HG03558 (cell line): ENCODE results near the gene CMC4.

ENCODE experiments used
- ATAC-seq: cut with Tn5 transposase; IDR thresholded peaks from one replicate; pipeline ENCODE4 v1.9.1; 2021; ENCODE audit warnings: moderate number of reproducible peaks; ENCODE audit not compliant: unreplicated experiment; ENCODE audit errors: extremely low read depth

Gene CMC4

GRCh38 chrX:155070975-155071693 lies at the start of gene CMC4, which contains the start of the genes BRCC3 and MTCP1:
CMC4 (minus strand) TSS chrX:155071136; CDS start chrX:155064023, 7,113 bp downstream.
BRCC3 (plus strand) TSS chrX:155071508; CDS start chrX:155071528, 20 bp downstream.
MTCP1 (minus strand) TSS chrX:155071136; CDS start chrX:155066010, 5,126 bp downstream.
- peak; percentile 88 for ATAC-seq

GRCh38 chrX:155115174-155115819 lies 44.4 kb upstream of the CMC4 start:
- no peak for ATAC-seq

- no peak for ATAC-seq
Observed at GRCh38 chrX:155113097-155113496, 42.2 kb upstream of the CMC4 start.

GRCh38 chrX:155112171-155112570 lies 41.2 kb upstream of the CMC4 start:
- no peak for ATAC-seq

- ATAC-seq, result no peak
Observed at GRCh38 chrX:155108427-155108826, 37.5 kb upstream of the CMC4 start.

GRCh38 chrX:155105919-155106318 lies 35.0 kb upstream of the CMC4 start:
- ATAC-seq, result no peak

GRCh38 chrX:155094468-155095061 lies 23.6 kb upstream of the CMC4 start:
- ATAC-seq, result no peak

- no peak for ATAC-seq
Observed at GRCh38 chrX:155086961-155087735, 16.2 kb upstream of the CMC4 start.

- ATAC-seq, result no peak
Observed at GRCh38 chrX:155086202-155086840, 15.4 kb upstream of the CMC4 start.

GRCh38 chrX:155071694-155072280 lies 851 bp upstream of the CMC4 start:
- no peak for ATAC-seq

GRCh38 chrX:155070663-155070974 lies 317 bp downstream of the CMC4 start:
- no peak for ATAC-seq

- no peak for ATAC-seq
Observed at GRCh38 chrX:155070038-155070437, 898 bp downstream of the CMC4 start.

- no peak for ATAC-seq
Observed at GRCh38 chrX:155069414-155069813, 1.5 kb downstream of the CMC4 start.

GRCh38 chrX:155068165-155068564 lies 2.8 kb downstream of the CMC4 start:
- no peak for ATAC-seq

- no peak for ATAC-seq
Observed at GRCh38 chrX:155065035-155065734, 5.8 kb downstream of the CMC4 start.

- ATAC-seq, result no peak
Observed at GRCh38 chrX:155061760-155062159, 9.2 kb downstream of the CMC4 start.

GRCh38 chrX:155056877-155057792 lies 13.8 kb downstream of the CMC4 start:
- ATAC-seq, result peak; percentile 48

- ATAC-seq, result no peak
Observed at GRCh38 chrX:155056471-155056870, 14.5 kb downstream of the CMC4 start.
